ENCODE results near the gene GAPVD1. TPM values are rescaled to one million over a fixed set of nuclear protein-coding genes. Genes with fewer than 3 reads are reported as not detected.

GAPVD1 gene
- total RNA-seq, 1 experiment from 2014 or later, result 70.3 TPM

DNA sequence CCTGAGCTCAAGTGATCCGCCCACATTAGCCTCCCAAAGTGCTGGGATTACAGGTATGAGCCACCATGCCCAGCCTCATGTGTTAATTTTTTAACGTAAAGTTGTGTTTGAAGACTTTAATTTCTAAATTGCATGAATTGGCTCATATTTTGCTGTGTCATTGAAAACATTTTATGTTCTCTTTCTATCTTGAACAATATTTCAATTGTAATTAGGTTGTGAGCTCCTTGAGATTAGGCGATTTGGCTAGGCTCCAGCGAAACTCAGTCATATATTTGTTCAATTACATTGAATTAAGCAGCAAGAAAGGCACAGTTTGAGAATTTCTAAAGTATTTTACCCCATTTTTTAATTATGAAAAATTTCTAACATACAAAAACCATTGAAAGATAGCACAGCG lies 34.0 kb downstream of the GAPVD1 start:
- TF ChIP-seq, protein P1, sequence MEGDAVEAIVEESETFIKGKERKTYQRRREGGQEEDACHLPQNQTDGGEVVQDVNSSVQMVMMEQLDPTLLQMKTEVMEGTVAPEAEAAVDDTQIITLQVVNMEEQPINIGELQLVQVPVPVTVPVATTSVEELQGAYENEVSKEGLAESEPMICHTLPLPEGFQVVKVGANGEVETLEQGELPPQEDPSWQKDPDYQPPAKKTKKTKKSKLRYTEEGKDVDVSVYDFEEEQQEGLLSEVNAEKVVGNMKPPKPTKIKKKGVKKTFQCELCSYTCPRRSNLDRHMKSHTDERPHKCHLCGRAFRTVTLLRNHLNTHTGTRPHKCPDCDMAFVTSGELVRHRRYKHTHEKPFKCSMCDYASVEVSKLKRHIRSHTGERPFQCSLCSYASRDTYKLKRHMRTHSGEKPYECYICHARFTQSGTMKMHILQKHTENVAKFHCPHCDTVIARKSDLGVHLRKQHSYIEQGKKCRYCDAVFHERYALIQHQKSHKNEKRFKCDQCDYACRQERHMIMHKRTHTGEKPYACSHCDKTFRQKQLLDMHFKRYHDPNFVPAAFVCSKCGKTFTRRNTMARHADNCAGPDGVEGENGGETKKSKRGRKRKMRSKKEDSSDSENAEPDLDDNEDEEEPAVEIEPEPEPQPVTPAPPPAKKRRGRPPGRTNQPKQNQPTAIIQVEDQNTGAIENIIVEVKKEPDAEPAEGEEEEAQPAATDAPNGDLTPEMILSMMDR (conservative IDR thresholded peaks at IDR 0.05), result no peak
- TF ChIP-seq EZH2 (IDR thresholded peaks at IDR 0.05; ENCODE audit: low read depth), result no peak
- Histone ChIP-seq H3K79me2 (ENCODE audit: low read depth) (peaks cover 30% of the 10 kb centered on the region), H3K4me3 (no peak overlapping the region), H3K27ac (no peak overlapping the region), H3K9me2 (ENCODE audit: insufficient read depth) (no peaks in the 10 kb centered on the region), H3F3A (ENCODE audit: insufficient read depth, low read depth) (peaks cover 61% of the 10 kb centered on the region), H3K36me3 (ENCODE audit: low read depth) (peaks cover 7% of the 10 kb centered on the region; the same call in 1 of the 2 replicates), H2AFZ (no peak overlapping the region), H3K9me3 (ENCODE audit: insufficient read depth, low read depth) (no peaks in the 10 kb centered on the region), H3K4me2 (no peak overlapping the region), H4K20me1 (ENCODE audit: insufficient read depth) (peaks cover 21% of the 10 kb centered on the region), H3K4me1 (replicated peaks; ENCODE audit: insufficient read depth) (peaks cover 27% of the 10 kb centered on the region), H3K27me3 (ENCODE audit: insufficient read depth, low read depth) (no peaks in the 10 kb centered on the region)
- CTCF ChIA-PET, result no interaction called here
- intact Hi-C loops (cut with micrococcal nuclease; ENCODE audit: unreplicated experiment), result no loop called here
- BruUV-seq (replicated peaks), result no TSS peak
- POLR2A ChIA-PET (ENCODE audit: unreplicated experiment), result interaction anchor here (0.8 kb wide), 1 partner anchor 54 kb away, joined by 6 read pairs; the partner anchor contains the start of gene HSPA5
- DNase-seq, result no peak

DNA sequence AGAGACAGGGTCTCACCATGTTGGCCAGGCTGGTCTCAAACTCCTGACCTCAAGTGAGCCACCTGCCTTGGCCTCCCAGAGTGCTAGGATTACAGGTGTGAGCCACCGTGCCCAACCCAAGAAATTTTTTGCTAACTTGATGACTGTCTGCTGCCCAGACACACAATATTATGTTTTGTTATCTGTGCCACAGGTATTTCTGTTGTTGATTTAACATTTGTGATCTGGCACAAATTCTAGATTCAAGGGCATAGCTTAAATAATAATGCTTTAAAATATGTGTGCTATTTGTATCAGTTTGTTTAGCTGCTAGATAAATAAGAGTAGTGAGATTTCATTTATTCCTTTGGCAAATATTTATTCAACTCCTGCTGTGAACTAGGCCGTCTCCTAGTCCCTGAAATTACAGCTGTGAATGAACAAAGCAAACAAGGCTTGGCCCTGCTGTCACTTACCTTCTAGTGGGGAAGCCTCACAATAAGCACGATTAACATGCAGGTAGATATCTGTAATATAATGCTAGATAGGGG lies 35.3 kb downstream of the GAPVD1 start:
- Histone ChIP-seq H3K36me3 (ENCODE audit: low read depth) (peaks cover 14% of the 10 kb centered on the region), H4K20me1 (ENCODE audit: insufficient read depth) (peaks cover 21% of the 10 kb centered on the region), H3K79me2 (ENCODE audit: low read depth) (peaks cover 30% of the 10 kb centered on the region), H3K27me3 (ENCODE audit: insufficient read depth, low read depth) (no peaks in the 10 kb centered on the region), H3K27ac (peak overlapping the region; percentile 63), H3K9me2 (ENCODE audit: insufficient read depth) (no peaks in the 10 kb centered on the region), H3F3A (ENCODE audit: insufficient read depth, low read depth) (peaks cover 69% of the 10 kb centered on the region), H3K4me1 (replicated peaks; ENCODE audit: insufficient read depth) (peaks cover 27% of the 10 kb centered on the region), H3K9me3 (ENCODE audit: insufficient read depth, low read depth) (no peaks in the 10 kb centered on the region), H2AFZ (no peak overlapping the region), H3K4me3 (no peak overlapping the region), H3K4me2 (peak overlapping the region; percentile 44)
- CTCF ChIA-PET, result interaction anchor here (0.6 kb wide), 1 partner anchor 33 kb away, joined by 5 read pairs; no protein-coding TSS in a partner anchor
- no peak for TF ChIP-seq EZH2 (IDR thresholded peaks at IDR 0.05; ENCODE audit: low read depth)
- TF ChIP-seq, protein P1 (conservative IDR thresholded peaks at IDR 0.05), result no peak
- intact Hi-C loops (cut with micrococcal nuclease; ENCODE audit: unreplicated experiment), result loop anchor here (1.0 kb wide), 3 partner anchors 32 to 97 kb away; partner anchors contain the start of genes HSPA5 and RABEPK
- POLR2A ChIA-PET (ENCODE audit: unreplicated experiment), result interaction anchor here (0.6 to 0.8 kb wide), 2 partner anchors 34 to 56 kb away, joined by 6 to 8 read pairs; partner anchors contain the start of gene HSPA5
- no TSS peak for BruUV-seq (replicated peaks)
- DNase-seq, result peak; percentile 44 to 97

DNA sequence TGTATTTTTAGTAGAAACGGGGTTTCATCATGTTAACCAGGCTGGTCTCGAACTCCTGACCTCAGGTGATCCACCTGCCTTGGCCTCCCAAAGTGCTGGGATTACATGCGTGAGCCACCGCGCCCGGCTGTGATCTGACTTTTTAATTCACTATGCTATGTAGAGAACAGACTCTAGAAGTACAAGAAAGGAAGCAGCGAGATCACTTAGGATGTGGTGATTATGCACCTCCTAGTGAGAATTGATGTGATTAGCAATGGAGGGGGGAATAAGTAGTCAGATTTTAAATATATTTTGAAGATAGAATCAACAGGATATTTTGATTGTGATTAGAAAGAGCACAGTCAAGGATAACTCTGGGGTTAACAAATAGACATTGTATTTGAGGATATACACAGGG lies 36.3 kb downstream of the GAPVD1 start:
- ChIA-PET POLR2A (ENCODE audit: unreplicated experiment) (no interaction called here), CTCF (no interaction called here)
- Histone ChIP-seq H3K9me3 (ENCODE audit: insufficient read depth, low read depth) (no peaks in the 10 kb centered on the region), H3K4me3 (no peak overlapping the region), H3K27me3 (ENCODE audit: insufficient read depth, low read depth) (no peaks in the 10 kb centered on the region), H2AFZ (no peak overlapping the region), H3K79me2 (ENCODE audit: low read depth) (peaks cover 30% of the 10 kb centered on the region), H3K27ac (no peak overlapping the region), H3K9me2 (ENCODE audit: insufficient read depth) (no peaks in the 10 kb centered on the region), H3F3A (ENCODE audit: insufficient read depth, low read depth) (peaks cover 59% of the 10 kb centered on the region), H3K4me1 (replicated peaks; ENCODE audit: insufficient read depth) (peaks cover 23% of the 10 kb centered on the region), H4K20me1 (ENCODE audit: insufficient read depth) (peaks cover 29% of the 10 kb centered on the region), H3K36me3 (ENCODE audit: low read depth) (peaks cover 22% of the 10 kb centered on the region), H3K4me2 (no peak overlapping the region)
- intact Hi-C loops (cut with micrococcal nuclease; ENCODE audit: unreplicated experiment), result loop anchor here (1.0 kb wide), 3 partner anchors 31 to 98 kb away; partner anchors contain the start of genes HSPA5 and RABEPK
- TF ChIP-seq, protein P1 (conservative IDR thresholded peaks at IDR 0.05), result no peak
- no peak for TF ChIP-seq EZH2 (IDR thresholded peaks at IDR 0.05; ENCODE audit: low read depth)
- DNase-seq, result no peak
- BruUV-seq (replicated peaks), result no TSS peak
